ENCODE measurements around the gene MYO1E. TPM values are rescaled to one million over a fixed set of nuclear protein-coding genes. Genes with fewer than 3 reads are reported as not detected.
A peak's percentile ranks its signal among the peaks of the same experiment; 100 is the strongest.

The MYO1E gene
- total RNA-seq, 4 donors from 2014 or later, result 245 to 380 (median 268) TPM

- Histone ChIP-seq H3K9me3 (no peaks in the 10 kb centered on the region), H3K27me3 (no peaks in the 10 kb centered on the region), H3K36me3 (peaks cover 0 to 6% (median 0%) of the 10 kb centered on the region in 3 donors), H3K27ac (peak overlapping the region in 2 of 4 donors; percentile 28 to 41), H3K4me1 (peaks cover 0 to 22% (median 3%) of the 10 kb centered on the region in 4 donors), H3K4me3 (no peak overlapping the region)
- TF ChIP-seq, protein P1, sequence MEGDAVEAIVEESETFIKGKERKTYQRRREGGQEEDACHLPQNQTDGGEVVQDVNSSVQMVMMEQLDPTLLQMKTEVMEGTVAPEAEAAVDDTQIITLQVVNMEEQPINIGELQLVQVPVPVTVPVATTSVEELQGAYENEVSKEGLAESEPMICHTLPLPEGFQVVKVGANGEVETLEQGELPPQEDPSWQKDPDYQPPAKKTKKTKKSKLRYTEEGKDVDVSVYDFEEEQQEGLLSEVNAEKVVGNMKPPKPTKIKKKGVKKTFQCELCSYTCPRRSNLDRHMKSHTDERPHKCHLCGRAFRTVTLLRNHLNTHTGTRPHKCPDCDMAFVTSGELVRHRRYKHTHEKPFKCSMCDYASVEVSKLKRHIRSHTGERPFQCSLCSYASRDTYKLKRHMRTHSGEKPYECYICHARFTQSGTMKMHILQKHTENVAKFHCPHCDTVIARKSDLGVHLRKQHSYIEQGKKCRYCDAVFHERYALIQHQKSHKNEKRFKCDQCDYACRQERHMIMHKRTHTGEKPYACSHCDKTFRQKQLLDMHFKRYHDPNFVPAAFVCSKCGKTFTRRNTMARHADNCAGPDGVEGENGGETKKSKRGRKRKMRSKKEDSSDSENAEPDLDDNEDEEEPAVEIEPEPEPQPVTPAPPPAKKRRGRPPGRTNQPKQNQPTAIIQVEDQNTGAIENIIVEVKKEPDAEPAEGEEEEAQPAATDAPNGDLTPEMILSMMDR (IDR thresholded peaks at IDR 0.05), result no peak
- DNase-seq, result no peak
Measured at GRCh38 chr15:59259137-59259943, 113.3 kb downstream of the MYO1E start.

DNA sequence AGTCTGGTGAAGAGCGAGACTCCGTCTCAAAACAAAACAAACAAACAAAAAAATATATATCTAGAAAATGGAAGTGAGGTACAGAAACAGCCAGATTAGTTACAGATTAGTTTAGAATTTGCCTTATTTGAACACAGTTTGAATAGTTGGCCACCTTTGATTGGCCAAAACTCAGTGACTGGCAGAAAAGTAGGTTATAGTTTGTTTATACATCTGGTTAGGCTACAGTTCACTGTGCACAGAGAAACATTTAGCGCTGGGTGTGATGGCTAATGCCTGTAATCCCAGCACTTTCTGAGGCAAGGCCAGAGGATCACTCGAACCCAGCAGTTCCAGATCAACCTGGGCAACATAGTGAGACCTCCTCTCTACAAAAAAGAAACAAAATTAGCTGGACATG lies 114.4 kb downstream of the MYO1E start:
- peaks cover 0 to 6% (median 0%) of the 10 kb centered on the region in 3 donors for H3K36me3 ChIP-seq
- no peaks in the 10 kb centered on the region for H3K9me3 ChIP-seq
- H3K4me3 ChIP-seq, result no peak overlapping the region
- H3K27ac ChIP-seq, result no peak overlapping the region
- DNase-seq, result no peak
- TF ChIP-seq, protein P1 (IDR thresholded peaks at IDR 0.05), result no peak
- TF ChIP-seq POLR2A (IDR thresholded peaks at IDR 0.05), result no peak
- H3K27me3 ChIP-seq, result no peaks in the 10 kb centered on the region
- H3K4me1 ChIP-seq, result peaks cover 0 to 22% (median 3%) of the 10 kb centered on the region in 4 donors

DNA sequence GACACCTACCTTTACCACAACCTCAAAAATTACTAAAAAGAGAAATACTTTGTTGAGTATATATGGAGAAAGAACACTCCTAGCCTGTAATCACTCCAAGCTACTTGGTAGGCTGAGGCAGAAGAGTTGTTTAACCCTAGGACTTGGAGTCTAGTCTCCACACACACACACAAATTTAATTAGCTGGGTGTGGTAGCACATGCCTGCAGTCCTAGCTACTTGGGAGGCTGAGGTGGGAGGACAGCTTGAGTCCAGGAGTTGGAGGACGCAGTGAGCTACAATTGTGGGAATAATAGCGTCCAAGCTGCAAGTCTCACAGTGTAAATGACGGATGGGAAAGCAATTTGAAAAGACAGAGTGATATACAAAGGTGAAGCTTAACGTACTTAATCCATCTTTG lies 115.5 kb downstream of the MYO1E start:
- Histone ChIP-seq H3K36me3 (peaks cover 0 to 6% (median 0%) of the 10 kb centered on the region in 3 donors), H3K4me1 (peaks cover 0 to 22% (median 3%) of the 10 kb centered on the region in 4 donors), H3K27me3 (no peaks in the 10 kb centered on the region), H3K27ac (peak overlapping the region in 3 of 4 donors; percentile 44 to 86 (median 77)), H3K9me3 (no peaks in the 10 kb centered on the region), H3K4me3 (no peak overlapping the region)
- DNase-seq, result no peak
- TF ChIP-seq, protein P1 (IDR thresholded peaks at IDR 0.05), result no peak
- no peak for TF ChIP-seq POLR2A (IDR thresholded peaks at IDR 0.05)

GRCh38 chr15:59256482-59256881 lies 116.2 kb downstream of the MYO1E start:
- Histone ChIP-seq H3K36me3 (peaks cover 0 to 6% (median 0%) of the 10 kb centered on the region in 3 donors), H3K4me3 (no peak overlapping the region), H3K27ac (peak overlapping the region in 3 of 4 donors; percentile 44 to 86 (median 77)), H3K9me3 (no peaks in the 10 kb centered on the region), H3K27me3 (no peaks in the 10 kb centered on the region), H3K4me1 (peaks cover 0 to 22% (median 3%) of the 10 kb centered on the region in 4 donors)
- no peak for DNase-seq
- TF ChIP-seq POLR2A (IDR thresholded peaks at IDR 0.05), result no peak
- TF ChIP-seq, protein P1 (IDR thresholded peaks at IDR 0.05), result no peak

- Histone ChIP-seq H3K4me1 (peaks cover 2 to 21% (median 4%) of the 10 kb centered on the region in 4 donors), H3K27ac (peak overlapping the region in 3 of 4 donors; percentile 46 to 84 (median 77)), H3K36me3 (peaks cover 0 to 6% (median 0%) of the 10 kb centered on the region in 3 donors), H3K9me3 (no peaks in the 10 kb centered on the region), H3K4me3 (no peak overlapping the region), H3K27me3 (no peaks in the 10 kb centered on the region)
- peak in 1 of 3 donors; percentile 82 for DNase-seq
- no peak for TF ChIP-seq POLR2A (IDR thresholded peaks at IDR 0.05)
- TF ChIP-seq, protein P1 (IDR thresholded peaks at IDR 0.05), result no peak
Measured at GRCh38 chr15:59255680-59256336, 116.9 kb downstream of the MYO1E start.
